Measurements from ENCODE around the gene PPP2R5C. TPM values are rescaled to one million over a fixed set of nuclear protein-coding genes. Genes with fewer than 3 reads are reported as not detected.

The PPP2R5C gene
- total RNA-seq, 1 experiment from 2014 or later, result 93.0 TPM

DNA sequence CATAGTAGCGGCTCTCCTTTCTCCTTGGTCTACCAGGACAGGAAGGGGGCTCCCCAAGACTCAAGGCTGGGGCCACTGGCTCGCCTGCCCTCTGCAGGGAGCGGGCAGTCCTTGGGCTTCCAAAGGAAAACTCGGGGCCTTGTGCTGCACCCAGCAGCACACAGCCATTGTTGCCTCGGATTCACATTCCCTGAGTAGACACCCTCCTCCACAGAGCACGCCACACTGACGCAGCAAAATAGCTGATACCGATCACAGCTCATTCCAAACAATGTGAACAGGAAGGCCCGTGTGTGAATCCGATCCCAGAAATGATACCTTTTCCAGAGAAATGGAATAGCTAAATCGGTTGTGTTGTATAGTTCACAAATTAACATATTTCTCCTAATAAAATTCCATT lies 137.8 kb downstream of the PPP2R5C start:
- no peak overlapping the region for H3K4ac ChIP-seq (ENCODE audit: low read depth, low read length)
- Mint-ChIP-seq H3K4me1 (no peaks in the 10 kb centered on the region), H3K9me3 (no peaks in the 10 kb centered on the region), H3K27ac (no peak overlapping the region; a peak in 1 of 7 replicates), H3K4me3 (no peak overlapping the region), H3K27me3 (ENCODE audit: low read depth) (no peaks in the 10 kb centered on the region), H3K36me3 (ENCODE audit: insufficient read depth in 1 of 3, low read depth in 3 of 3) (peaks cover 21 to 75% (median 66%) of the 10 kb centered on the region in 3 experiments; a peak in 6 of 7 replicates)
- no peak overlapping the region for H4K8ac ChIP-seq (replicated peaks; ENCODE audit: insufficient read length, low read depth, low read length)
- H3K9ac ChIP-seq (ENCODE audit: extremely low read depth, insufficient read length, low read length), result no peak overlapping the region
- no peaks in the 10 kb centered on the region for H3K4me1 ChIP-seq (ENCODE audit: insufficient read depth, low read length)
- no peak overlapping the region for H4K91ac ChIP-seq (ENCODE audit: insufficient read length, low read depth, low read length)
- no peaks in the 10 kb centered on the region for H3K9me3 ChIP-seq (ENCODE audit: control insufficient read depth, low read depth, low read length)
- no peak overlapping the region for H3K56ac ChIP-seq (ENCODE audit: insufficient read length, low read depth, low read length)
- no peak overlapping the region for H2BK120ac ChIP-seq (ENCODE audit: low read depth, low read length, poor library complexity, severe bottlenecking)
- H3K4me2 ChIP-seq (ENCODE audit: insufficient read depth, insufficient read length, low read length), result no peak overlapping the region
- DNase-seq, result no peak
- H2AFZ ChIP-seq (ENCODE audit: low read length), result no peak overlapping the region
- H3T11ph ChIP-seq (ENCODE audit: low read length), result no peak overlapping the region
- no peak overlapping the region for H2BK5ac ChIP-seq (ENCODE audit: insufficient read length, low read length)
- no peak overlapping the region for H2AK5ac ChIP-seq (ENCODE audit: insufficient read length, low read length)
- TF ChIP-seq, protein P1, sequence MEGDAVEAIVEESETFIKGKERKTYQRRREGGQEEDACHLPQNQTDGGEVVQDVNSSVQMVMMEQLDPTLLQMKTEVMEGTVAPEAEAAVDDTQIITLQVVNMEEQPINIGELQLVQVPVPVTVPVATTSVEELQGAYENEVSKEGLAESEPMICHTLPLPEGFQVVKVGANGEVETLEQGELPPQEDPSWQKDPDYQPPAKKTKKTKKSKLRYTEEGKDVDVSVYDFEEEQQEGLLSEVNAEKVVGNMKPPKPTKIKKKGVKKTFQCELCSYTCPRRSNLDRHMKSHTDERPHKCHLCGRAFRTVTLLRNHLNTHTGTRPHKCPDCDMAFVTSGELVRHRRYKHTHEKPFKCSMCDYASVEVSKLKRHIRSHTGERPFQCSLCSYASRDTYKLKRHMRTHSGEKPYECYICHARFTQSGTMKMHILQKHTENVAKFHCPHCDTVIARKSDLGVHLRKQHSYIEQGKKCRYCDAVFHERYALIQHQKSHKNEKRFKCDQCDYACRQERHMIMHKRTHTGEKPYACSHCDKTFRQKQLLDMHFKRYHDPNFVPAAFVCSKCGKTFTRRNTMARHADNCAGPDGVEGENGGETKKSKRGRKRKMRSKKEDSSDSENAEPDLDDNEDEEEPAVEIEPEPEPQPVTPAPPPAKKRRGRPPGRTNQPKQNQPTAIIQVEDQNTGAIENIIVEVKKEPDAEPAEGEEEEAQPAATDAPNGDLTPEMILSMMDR (conservative IDR thresholded peaks at IDR 0.05), result no peak
- no peak overlapping the region for H3K14ac ChIP-seq (ENCODE audit: insufficient read depth, low read length)
- WGBS (ENCODE audit: extremely low coverage, insufficient read length, low lambda C conversion rate), result no CpG with 5 or more reads among the region's 11 CpGs
- H2BK20ac ChIP-seq (ENCODE audit: low read depth, low read length, poor library complexity, severe bottlenecking), result no peak overlapping the region
- no peak overlapping the region for H3K27ac ChIP-seq (ENCODE audit: insufficient read length, low read depth, low read length)
- H2BK15ac ChIP-seq (ENCODE audit: low read depth, low read length), result no peak overlapping the region
- no peak overlapping the region for H3K18ac ChIP-seq (ENCODE audit: insufficient read length, low read depth, low read length)
- H2BK12ac ChIP-seq (ENCODE audit: insufficient read length, low read depth, low read length), result no peak overlapping the region
- H3K23ac ChIP-seq (ENCODE audit: insufficient read length, low read depth, low read length), result no peak overlapping the region
- no peaks in the 10 kb centered on the region for H3K79me1 ChIP-seq (ENCODE audit: insufficient read depth, low read depth, low read length, poor library complexity, severe bottlenecking)
- no peaks in the 10 kb centered on the region for H4K20me1 ChIP-seq (ENCODE audit: control insufficient read depth, insufficient read depth, insufficient read length)
- no peaks in the 10 kb centered on the region for H3K79me2 ChIP-seq (ENCODE audit: insufficient read depth, low read length)
- no peak overlapping the region for H4K5ac ChIP-seq (ENCODE audit: insufficient read length, low read depth, low read length)
- H3K23me2 ChIP-seq (ENCODE audit: insufficient read length, low read depth, low read length, poor library complexity, severe bottlenecking), result no peaks in the 10 kb centered on the region
- H3K27me3 ChIP-seq (ENCODE audit: insufficient read depth, low read length), result no peaks in the 10 kb centered on the region
